HEK293 (cell line): ENCODE measurements around the gene PRKACB.

Source experiments
- CTCF ChIA-PET: fragments of 350-600 bp; formaldehyde crosslinking; extraction: SDS; loops from one replicate; lab custom pipeline; 2021; ENCODE audit warnings: antibody characterized with exemption; lab: Yijun Ruan, JAX
- POLR2A ChIA-PET: fragments of 300-600 bp; formaldehyde crosslinking; extraction: SDS; loops from one replicate; lab custom pipeline; 2020; ENCODE audit warnings: antibody characterized with exemption, inconsistent platforms; lab: Yijun Ruan, JAX
- H3K27ac ChIP-seq: fragments of 200-500 bp; sonication (Bioruptor generic); 2 replicates; pipeline ENCODE4 v1.5.1; 2014; ENCODE audit warnings: low read depth, low read length, control low read depth, inconsistent platforms; ENCODE audit errors: extremely low read depth
- H3K36me3 ChIP-seq, 2 experiments: fragments of 200-500 bp in 1 of 2; sonication (Bioruptor generic) in 1 of 2; 1 replicate in 1 of 2; 2 replicates in 1 of 2; pipeline ENCODE4 v1.5.1; 2014 to 2017; ENCODE audit warnings: inconsistent platforms in 2 of 2, low read length in 2 of 2; ENCODE audit not compliant: control insufficient read depth in 2 of 2, insufficient read depth in 1 of 2
- H3K4me1 ChIP-seq: fragments of 200-500 bp; sonication (Bioruptor generic); 2 replicates; pipeline ENCODE4 v1.5.1; 2014; ENCODE audit warnings: mild to moderate bottlenecking, low read length, inconsistent platforms; ENCODE audit not compliant: control insufficient read depth, insufficient read depth
- H3K4me3 ChIP-seq: 2 replicates; pipeline ENCODE4 v1.5.1; 2011; ENCODE audit warnings: low read depth, mild to moderate bottlenecking, control low read depth, low read length, moderate library complexity
- H3K9me3 ChIP-seq: fragments of 200-500 bp; sonication (Bioruptor generic); 2 replicates; pipeline ENCODE4 v1.5.1; 2014; ENCODE audit warnings: low read depth, low read length, inconsistent platforms; ENCODE audit not compliant: control insufficient read depth, insufficient read depth
- FEZF1 ChIP-seq: fragments of 450-650 bp; formaldehyde crosslinking; IDR thresholded peaks from 2 replicates; pipeline ENCODE4 v1.5.1; 2016; ENCODE audit warnings: missing biosample characterization, missing genetic modification characterization
- GLIS2 ChIP-seq: fragments of 450-650 bp; formaldehyde crosslinking; IDR thresholded peaks from 2 replicates; pipeline ENCODE4 v1.5.1; 2016; ENCODE audit warnings: missing biosample characterization, missing genetic modification characterization
- KLF1 ChIP-seq: fragments of 450-650 bp; formaldehyde crosslinking; IDR thresholded peaks from 2 replicates; pipeline ENCODE4 v1.5.1; 2016; ENCODE audit warnings: missing biosample characterization, missing genetic modification characterization
- PBX3 ChIP-seq: sonication (generic); formaldehyde crosslinking; IDR thresholded peaks from 2 replicates; pipeline ENCODE4 v1.8.1; 2022; ENCODE audit warnings: mild to moderate bottlenecking, moderate library complexity, missing genetic modification reagents
- SCRT1 ChIP-seq: fragments of 450-650 bp; formaldehyde crosslinking; IDR thresholded peaks from 2 replicates; pipeline ENCODE4 v1.5.1; 2016; ENCODE audit warnings: missing biosample characterization, missing genetic modification characterization, borderline replicate concordance
- SETDB1 ChIP-seq: IDR thresholded peaks from one replicate; pipeline ENCODE4 v1.6.1; 2017; ENCODE audit warnings: mild to moderate bottlenecking, low read length, moderate library complexity, mixed read lengths; ENCODE audit not compliant: insufficient read length
- TSHZ1 ChIP-seq: fragments of 450-650 bp; formaldehyde crosslinking; IDR thresholded peaks from 2 replicates; pipeline ENCODE4 v1.5.1; 2016; ENCODE audit warnings: missing biosample characterization, missing genetic modification characterization, borderline replicate concordance
- ZBTB49 ChIP-seq: fragments of 450-650 bp; formaldehyde crosslinking; IDR thresholded peaks from 2 replicates; pipeline ENCODE4 v1.5.1; 2016; ENCODE audit warnings: missing biosample characterization, missing genetic modification characterization, low read depth
- ZNF132 ChIP-seq: fragments of 450-650 bp; formaldehyde crosslinking; IDR thresholded peaks from 2 replicates; pipeline ENCODE4 v1.5.1; 2017; ENCODE audit warnings: missing biosample characterization, missing genetic modification characterization, borderline replicate concordance
- ZNF175 ChIP-seq: fragments of 450-650 bp; formaldehyde crosslinking; IDR thresholded peaks from 2 replicates; pipeline ENCODE4 v1.5.1; 2016; ENCODE audit warnings: missing biosample characterization, missing genetic modification characterization
- ZNF324 ChIP-seq: fragments of 450-650 bp; formaldehyde crosslinking; IDR thresholded peaks from 2 replicates; pipeline ENCODE4 v1.5.1; 2016; ENCODE audit warnings: missing biosample characterization, missing genetic modification characterization
- ZNF449 ChIP-seq: fragments of 450-650 bp; formaldehyde crosslinking; IDR thresholded peaks from 2 replicates; pipeline ENCODE4 v1.5.1; 2017; ENCODE audit warnings: missing biosample characterization, mild to moderate bottlenecking, missing genetic modification characterization, moderate library complexity
- ZNF558 ChIP-seq: fragments of 450-650 bp; formaldehyde crosslinking; IDR thresholded peaks from 2 replicates; pipeline ENCODE4 v1.5.1; 2016; ENCODE audit warnings: missing biosample characterization, missing genetic modification characterization
- ZNF561 ChIP-seq: fragments of 450-650 bp; IDR thresholded peaks from 2 replicates; pipeline ENCODE4 v1.5.1; 2018; ENCODE audit warnings: missing biosample characterization, missing genetic modification characterization, borderline replicate concordance
- ZNF639 ChIP-seq: fragments of 450-650 bp; formaldehyde crosslinking; IDR thresholded peaks from 2 replicates; pipeline ENCODE4 v1.5.1; 2016; ENCODE audit warnings: missing biosample characterization, missing genetic modification characterization
- ZNF660 ChIP-seq: fragments of 450-650 bp; IDR thresholded peaks from 2 replicates; pipeline ENCODE4 v1.5.1; 2018; ENCODE audit warnings: missing biosample characterization, mild to moderate bottlenecking, missing genetic modification characterization
- ZNF830 ChIP-seq: fragments of 450-650 bp; IDR thresholded peaks from 2 replicates; pipeline ENCODE4 v1.5.0; 2018; ENCODE audit warnings: missing biosample characterization, missing genetic modification characterization, low read depth, mild to moderate bottlenecking, moderate library complexity
- ZSCAN30 ChIP-seq: fragments of 450-650 bp; IDR thresholded peaks from 2 replicates; pipeline ENCODE4 v1.5.1; 2018; ENCODE audit warnings: missing biosample characterization, mild to moderate bottlenecking, missing genetic modification characterization, moderate library complexity

The PRKACB gene

GRCh38 chr1:84247425-84248220 lies 103.6 kb downstream of the PRKACB start (continued):
- TF ChIP-seq SETDB1 (no peak), KLF1 (tag by site-specific recombination) (no peak), GLIS2 (tag by site-specific recombination) (no peak), ZNF558 (tag by site-specific recombination) (peak; percentile 72; the same call in 1 of the 2 replicates), ZNF660 (tag by site-specific recombination) (peak; percentile 39), TSHZ1 (tag by site-specific recombination) (no peak), ZNF561 (no peak), ZSCAN30 (tag by site-specific recombination) (no peak; the same call in 1 of the 2 replicates), ZNF830 (tag by site-specific recombination) (no peak), FEZF1 (tag by site-specific recombination) (peak; percentile 45)

GRCh38 chr1:84250668-84251067 lies 106.6 kb downstream of the PRKACB start:
- Histone ChIP-seq H3K27ac (no peak overlapping the region), H3K4me3 (no peak overlapping the region), H3K9me3 (no peaks in the 10 kb centered on the region)
- CTCF ChIA-PET, result no interaction called here
- POLR2A ChIA-PET, result no interaction called here
- TF ChIP-seq SETDB1 (peak; percentile 97), ZNF175 (tag by site-specific recombination) (no peak), SCRT1 (tag by site-specific recombination) (no peak), ZNF449 (no peak), PBX3 (CRISPR knock-in tag) (no peak), ZBTB49 (tag by site-specific recombination) (no peak), ZNF639 (no peak), ZNF324 (no peak), ZNF132 (no peak)
- TF ChIP-seq, all 188 proteins: peak for 1
- Histone ChIP-seq H3K4me1 (no peaks in the 10 kb centered on the region), H3K36me3 (no peaks in the 10 kb centered on the region)
